ENCODE measurements around the gene DENND4B. TPM values are rescaled to one million over a fixed set of nuclear protein-coding genes. Genes with fewer than 3 reads are reported as not detected.

DENND4B gene
- total and polyA plus RNA-seq, 9 of the 15 experiments (the other 6 are each of a cell fraction or from before 2014, with no cell fraction given), result 9.5 to 80.5 (median 23.1) TPM

GRCh38 chr1:153991806-153992205, 45.3 kb upstream of the DENND4B start (continued):
- TF ChIP-seq ARID3B (CRISPR knock-in tag; IDR thresholded peaks at IDR 0.05; ENCODE audit: borderline replicate concordance) (no peak), THRB (CRISPR knock-in tag; conservative IDR thresholded peaks at IDR 0.05) (no peak), KLF10 (CRISPR knock-in tag; IDR thresholded peaks at IDR 0.05) (no peak), SIX5 (IDR thresholded peaks at IDR 0.05; ENCODE audit: borderline replicate concordance in 1 of 2, insufficient read depth in 1 of 2, low read depth in 1 of 2, low read length in 2 of 2) (no peak), CSDE1 (IDR thresholded peaks at IDR 0.05) (no peak), TAF9B (IDR thresholded peaks at IDR 0.05; ENCODE audit: partially characterized antibody) (no peak), CREBBP (IDR thresholded peaks at IDR 0.05; ENCODE audit: low read depth, low read length) (no peak), ZBTB2 (IDR thresholded peaks at IDR 0.05) (no peak), HEY1 (CRISPR knock-in tag; IDR thresholded peaks at IDR 0.05; ENCODE audit: borderline replicate concordance) (no peak)

Measured in K562 (cell line).